AG09319 (cell line): ENCODE results near the gene ZMYND15.

Source experiments
- DNase-seq: peaks from one replicate; pipeline ENCODE4 v3.0.0-alpha.2; 2010; ENCODE audit warnings: low read depth; ENCODE audit errors: extremely low read depth
- TF ChIP-seq, protein P1 (sequence below): IDR thresholded peaks from 2 replicates; pipeline ENCODE4 v1.5.1; 2011; ENCODE audit warnings: low read depth, mild to moderate bottlenecking, inconsistent platforms, low read length, moderate library complexity

Gene ZMYND15

DNA sequence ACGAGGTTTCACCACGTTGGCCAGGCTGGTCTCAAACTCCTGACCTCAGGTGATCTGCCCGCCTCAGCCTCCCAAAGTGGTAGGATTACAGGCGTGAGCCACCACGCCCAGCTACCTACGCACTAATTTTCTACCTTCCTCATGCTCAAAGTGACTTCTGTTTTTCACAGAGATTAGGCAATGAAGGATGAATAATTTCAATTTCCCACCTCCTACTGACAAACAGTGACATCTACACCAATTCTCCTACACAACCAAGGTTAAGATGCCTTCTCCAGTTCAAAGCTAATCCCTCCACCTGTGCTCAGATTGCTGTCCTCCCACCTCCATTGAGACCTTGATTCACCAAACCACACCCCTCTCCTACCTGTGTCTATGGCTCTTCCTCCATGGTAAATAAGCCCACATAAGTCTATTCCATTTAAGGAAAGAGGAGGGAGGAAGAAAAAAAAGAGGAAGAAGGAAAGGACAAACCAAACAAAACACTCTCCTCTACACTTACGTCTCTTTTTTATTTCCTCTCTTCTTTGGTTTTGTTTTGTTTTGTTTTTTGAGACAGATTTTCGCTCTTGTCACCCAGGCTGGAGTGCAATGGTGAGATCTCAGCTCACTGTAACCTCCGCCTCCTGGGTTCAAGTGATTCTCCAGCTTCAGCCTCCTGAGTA lies 13.9 kb upstream of the ZMYND15 start:
- no peak for DNase-seq
- TF ChIP-seq, protein P1, sequence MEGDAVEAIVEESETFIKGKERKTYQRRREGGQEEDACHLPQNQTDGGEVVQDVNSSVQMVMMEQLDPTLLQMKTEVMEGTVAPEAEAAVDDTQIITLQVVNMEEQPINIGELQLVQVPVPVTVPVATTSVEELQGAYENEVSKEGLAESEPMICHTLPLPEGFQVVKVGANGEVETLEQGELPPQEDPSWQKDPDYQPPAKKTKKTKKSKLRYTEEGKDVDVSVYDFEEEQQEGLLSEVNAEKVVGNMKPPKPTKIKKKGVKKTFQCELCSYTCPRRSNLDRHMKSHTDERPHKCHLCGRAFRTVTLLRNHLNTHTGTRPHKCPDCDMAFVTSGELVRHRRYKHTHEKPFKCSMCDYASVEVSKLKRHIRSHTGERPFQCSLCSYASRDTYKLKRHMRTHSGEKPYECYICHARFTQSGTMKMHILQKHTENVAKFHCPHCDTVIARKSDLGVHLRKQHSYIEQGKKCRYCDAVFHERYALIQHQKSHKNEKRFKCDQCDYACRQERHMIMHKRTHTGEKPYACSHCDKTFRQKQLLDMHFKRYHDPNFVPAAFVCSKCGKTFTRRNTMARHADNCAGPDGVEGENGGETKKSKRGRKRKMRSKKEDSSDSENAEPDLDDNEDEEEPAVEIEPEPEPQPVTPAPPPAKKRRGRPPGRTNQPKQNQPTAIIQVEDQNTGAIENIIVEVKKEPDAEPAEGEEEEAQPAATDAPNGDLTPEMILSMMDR, result no peak

DNA sequence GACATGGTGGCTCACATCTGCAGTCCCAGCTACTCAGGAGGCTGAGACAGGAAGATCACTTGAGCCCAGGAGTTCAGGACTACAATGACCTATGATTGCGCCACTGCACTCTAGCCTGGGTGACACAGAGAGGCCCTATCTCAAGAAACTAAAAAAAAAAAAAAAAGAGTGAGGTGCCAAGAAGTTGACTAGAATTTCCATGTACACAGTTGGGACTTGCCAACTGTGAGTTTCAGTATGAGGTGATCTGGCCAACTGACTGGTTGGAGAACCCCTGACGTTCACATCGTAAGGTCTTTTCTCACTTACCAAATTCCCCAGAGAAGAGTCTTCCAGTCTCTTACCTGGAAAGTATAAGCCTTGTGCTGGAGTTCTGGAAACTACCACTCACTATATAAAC lies 11.5 kb upstream of the ZMYND15 start:
- TF ChIP-seq, protein P1, result no peak
- no peak for DNase-seq

DNA sequence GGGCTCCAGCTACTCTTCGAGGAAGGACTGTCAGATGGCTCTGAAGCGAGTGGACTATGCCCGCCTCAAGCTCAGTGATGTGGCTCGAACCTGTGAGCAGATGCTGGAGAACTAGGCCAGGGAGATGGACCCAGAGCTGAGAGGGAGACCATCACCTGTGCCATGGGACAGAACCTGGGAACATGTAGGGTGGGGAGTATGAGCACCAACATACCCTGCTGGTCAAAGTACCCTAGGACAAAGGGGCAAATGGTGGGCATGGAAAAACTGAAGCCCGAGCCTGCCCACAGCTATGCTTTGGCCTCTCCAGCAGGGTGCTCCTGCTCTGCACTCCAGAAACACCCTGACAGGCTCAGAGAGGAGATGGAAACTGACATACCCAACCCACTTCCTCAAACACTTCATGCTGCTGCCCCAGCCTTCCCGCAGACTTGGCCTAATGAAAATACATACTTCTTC lies 6.5 kb upstream of the ZMYND15 start:
- no peak for DNase-seq
- TF ChIP-seq, protein P1, result no peak

DNA sequence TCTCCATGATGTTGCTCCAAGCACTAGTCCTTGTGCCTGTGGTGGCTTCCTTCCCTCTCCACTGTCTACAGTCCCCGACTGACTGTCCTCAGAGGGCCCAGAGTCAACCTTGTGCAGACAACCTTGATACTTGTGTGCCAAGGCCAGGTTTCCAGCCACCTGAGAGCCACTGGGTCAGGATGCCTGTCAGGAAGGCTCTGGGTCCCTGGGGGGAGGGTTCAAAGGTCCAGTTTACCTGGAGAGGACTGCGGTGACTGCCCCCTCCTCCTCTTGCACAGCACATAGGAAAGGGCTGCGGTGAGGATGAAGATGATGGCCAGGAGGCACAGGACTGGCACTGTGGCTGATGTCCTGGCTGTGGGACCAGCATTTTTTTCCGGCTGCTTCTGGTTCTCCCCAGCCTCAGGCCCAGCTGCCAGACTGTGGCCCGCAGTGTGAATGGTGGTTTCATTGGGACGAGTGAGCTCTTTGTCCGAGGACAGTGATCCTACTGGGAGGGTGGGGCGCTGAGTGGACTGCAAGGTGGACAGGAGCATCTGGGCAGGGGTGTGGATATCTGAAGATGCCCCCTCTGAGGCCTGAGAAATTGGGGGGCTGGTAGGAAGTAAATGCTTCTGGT lies 4.7 kb upstream of the ZMYND15 start:
- no peak for DNase-seq
- TF ChIP-seq, protein P1, result no peak

DNA sequence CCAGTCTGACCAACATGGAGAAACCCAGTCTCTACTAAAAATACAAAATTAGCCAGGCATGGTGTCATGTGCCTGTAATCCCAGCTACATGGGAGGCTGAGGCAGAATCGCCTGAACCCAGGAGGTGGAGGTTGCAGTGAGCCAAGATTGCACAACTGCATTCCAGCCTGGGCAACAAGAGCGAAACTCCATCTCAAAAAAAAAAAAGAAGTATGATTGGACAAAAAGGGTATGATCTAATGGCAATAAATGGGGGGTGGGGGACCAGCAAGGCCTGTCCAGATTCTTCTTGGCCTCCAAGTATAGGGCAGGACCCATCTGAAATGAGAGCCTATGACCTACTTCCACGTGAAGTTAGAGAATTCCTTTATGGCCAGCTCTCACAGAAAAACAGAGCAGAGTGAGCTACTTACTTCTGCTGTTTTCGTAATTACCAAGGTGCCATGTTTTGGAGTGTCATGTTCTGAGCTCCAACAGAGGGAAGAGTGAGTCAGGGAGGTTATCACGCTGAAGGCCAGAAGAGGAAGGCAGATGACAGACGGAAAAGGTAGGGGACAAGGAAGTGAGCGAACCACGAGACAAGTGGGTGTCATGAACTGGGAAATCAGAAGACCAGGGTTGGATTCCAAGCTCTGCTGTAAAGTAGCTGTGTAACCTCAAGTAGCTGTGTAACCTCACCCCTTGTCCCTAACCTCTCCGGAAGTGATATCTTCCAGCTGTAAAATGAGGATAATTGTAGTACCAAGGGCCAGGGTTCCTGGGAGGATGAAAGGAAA lies 3.6 kb upstream of the ZMYND15 start:
- no peak for DNase-seq
- TF ChIP-seq, protein P1, result no peak

DNA sequence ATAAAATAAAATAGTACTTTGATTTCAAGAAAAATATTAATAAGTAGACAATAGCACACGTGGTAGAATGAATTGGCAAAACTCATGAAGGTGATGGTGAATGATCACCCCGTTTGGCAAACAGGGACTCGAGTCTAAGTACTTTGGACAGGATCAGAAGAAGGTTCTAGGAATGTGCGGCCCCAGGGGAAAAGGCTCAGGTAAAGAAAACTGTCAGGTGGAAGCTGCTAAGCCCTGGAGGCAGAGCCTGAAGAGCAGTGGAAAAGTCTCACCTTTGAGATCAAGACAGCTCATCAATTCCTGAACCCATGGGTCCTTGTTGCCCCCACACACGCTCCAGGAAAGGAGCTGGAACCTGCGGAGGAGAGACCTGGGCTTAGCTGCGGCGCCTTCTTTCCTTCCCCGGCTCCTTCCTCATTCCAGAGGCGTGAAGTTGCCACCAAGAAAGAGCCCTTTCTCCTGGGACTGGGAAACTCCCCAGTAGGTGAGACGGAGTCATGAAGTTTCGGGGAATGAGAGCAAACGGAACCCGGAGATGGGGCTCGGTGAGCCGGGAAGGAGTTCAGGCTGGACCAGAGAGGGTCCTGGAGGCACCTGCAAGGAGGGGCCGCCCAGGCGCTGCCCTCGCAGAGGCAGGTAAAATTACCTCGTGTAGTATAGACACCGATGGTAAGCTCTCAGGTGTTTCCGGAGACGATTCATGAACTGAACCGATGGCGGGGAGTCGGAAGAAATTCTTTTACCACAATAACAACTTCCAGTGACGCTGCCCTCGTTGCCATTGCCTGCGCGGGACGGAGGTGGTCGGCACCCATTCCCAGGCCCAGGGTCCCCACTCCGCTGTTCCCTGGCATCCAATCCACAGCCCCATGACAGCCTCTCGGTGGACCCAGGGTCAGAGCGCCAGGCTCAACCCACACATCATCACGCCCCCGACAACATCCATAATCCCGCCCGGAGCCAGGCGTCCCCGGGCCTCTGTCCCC lies 1.2 kb upstream of the ZMYND15 start:
- TF ChIP-seq, protein P1, result no peak
- DNase-seq, result no peak
